T-helper 2 cell treated with Interferon-gamma antibody and Interleukin-4, amounts not matched to agents 5 μg/mL and 100 μg/mL, for 36 hours (primary cell): ENCODE data around the gene UROD.

ENCODE experiments used
- DNase-seq: peaks from one replicate; pipeline ENCODE4 v3.0.0; 2021; ENCODE audit warnings: low spot score
- H3K27ac Mint-ChIP-seq: one replicate; pipeline ENCODE4 v1.8.0; 2021; ENCODE audit warnings: mild to moderate bottlenecking, mixed read lengths
- H3K27me3 Mint-ChIP-seq: one replicate; pipeline ENCODE4 v1.8.0; 2021; ENCODE audit warnings: low read depth, mixed read lengths
- H3K36me3 Mint-ChIP-seq: one replicate; pipeline ENCODE4 v1.8.0; 2021; ENCODE audit warnings: low read depth, mixed read lengths
- H3K4me1 Mint-ChIP-seq: one replicate; pipeline ENCODE4 v1.8.0; 2021; ENCODE audit warnings: low read depth, mixed read lengths
- H3K4me3 Mint-ChIP-seq: one replicate; pipeline ENCODE4 v1.8.0; 2022; ENCODE audit warnings: mild to moderate bottlenecking, moderate library complexity, mixed read lengths
- H3K9me3 Mint-ChIP-seq: one replicate; pipeline ENCODE4 v1.8.0; 2021; ENCODE audit warnings: mixed read lengths

UROD gene

DNA sequence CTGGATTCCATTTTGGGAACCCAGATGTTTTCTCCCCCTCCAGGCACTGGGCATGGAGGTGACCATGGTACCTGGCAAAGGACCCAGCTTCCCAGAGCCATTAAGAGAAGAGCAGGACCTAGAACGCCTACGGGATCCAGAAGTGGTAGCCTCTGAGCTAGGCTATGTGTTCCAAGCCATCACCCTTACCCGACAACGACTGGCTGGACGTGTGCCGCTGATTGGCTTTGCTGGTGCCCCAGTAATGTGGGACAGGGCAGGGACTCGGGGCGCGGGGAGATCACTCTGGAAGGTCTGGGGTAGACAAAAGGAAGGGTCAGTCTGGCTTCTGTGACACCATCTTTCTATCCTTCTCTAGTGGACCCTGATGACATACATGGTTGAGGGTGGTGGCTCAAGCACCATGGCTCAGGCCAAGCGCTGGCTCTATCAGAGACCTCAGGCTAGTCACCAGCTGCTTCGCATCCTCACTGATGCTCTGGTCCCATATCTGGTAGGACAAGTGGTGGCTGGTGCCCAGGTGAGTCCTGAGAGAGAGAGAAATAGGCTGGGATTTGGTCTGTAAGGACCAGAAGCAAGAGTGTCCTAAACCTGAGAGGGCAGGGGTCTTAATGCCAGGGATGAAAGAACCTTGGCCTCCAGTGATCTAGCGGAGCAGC is 1.6 kb downstream of the UROD start:
- no peak overlapping the region for H3K27ac Mint-ChIP-seq
- DNase-seq = no peak
- peaks cover 13% of the 10 kb centered on the region for H3K36me3 Mint-ChIP-seq
- H3K27me3 Mint-ChIP-seq = no peaks in the 10 kb centered on the region
- peaks cover 28% of the 10 kb centered on the region for H3K4me1 Mint-ChIP-seq
- no peaks in the 10 kb centered on the region for H3K9me3 Mint-ChIP-seq
- H3K4me3 Mint-ChIP-seq = peak overlapping the region; percentile 93

DNA sequence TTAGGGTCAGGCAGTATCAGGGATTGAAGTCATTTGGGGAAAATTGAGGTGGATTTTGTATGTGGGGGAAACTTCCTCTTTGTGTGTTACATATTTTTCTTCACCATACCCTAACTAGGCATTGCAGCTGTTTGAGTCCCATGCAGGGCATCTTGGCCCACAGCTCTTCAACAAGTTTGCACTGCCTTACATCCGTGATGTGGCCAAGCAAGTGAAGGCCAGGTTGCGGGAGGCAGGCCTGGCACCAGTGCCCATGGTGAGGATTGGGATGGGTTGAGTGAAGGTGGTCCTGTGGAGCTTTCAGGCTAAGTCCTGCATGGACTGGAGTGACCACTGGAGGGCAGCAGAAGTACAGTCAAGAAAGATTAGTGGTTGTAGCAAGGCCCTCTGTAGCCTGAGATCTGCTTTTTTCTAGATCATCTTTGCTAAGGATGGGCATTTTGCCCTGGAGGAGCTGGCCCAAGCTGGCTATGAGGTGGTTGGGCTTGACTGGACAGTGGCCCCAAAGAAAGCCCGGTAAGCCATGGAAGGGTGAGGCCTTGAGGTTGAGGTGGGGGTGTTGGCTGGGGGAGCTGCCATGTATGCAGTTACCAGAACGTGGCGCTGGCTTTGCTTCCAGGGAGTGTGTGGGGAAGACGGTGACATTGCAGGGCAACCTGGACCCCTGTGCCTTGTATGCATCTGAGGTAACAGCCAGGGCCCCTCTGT is 2.4 kb downstream of the UROD start:
- peak; percentile 64 for DNase-seq
- peak overlapping the region; percentile 59 for H3K4me3 Mint-ChIP-seq
- H3K36me3 Mint-ChIP-seq = peaks cover 9% of the 10 kb centered on the region
- H3K27ac Mint-ChIP-seq = no peak overlapping the region
- no peaks in the 10 kb centered on the region for H3K9me3 Mint-ChIP-seq
- peaks cover 28% of the 10 kb centered on the region for H3K4me1 Mint-ChIP-seq
- H3K27me3 Mint-ChIP-seq = no peaks in the 10 kb centered on the region

DNA sequence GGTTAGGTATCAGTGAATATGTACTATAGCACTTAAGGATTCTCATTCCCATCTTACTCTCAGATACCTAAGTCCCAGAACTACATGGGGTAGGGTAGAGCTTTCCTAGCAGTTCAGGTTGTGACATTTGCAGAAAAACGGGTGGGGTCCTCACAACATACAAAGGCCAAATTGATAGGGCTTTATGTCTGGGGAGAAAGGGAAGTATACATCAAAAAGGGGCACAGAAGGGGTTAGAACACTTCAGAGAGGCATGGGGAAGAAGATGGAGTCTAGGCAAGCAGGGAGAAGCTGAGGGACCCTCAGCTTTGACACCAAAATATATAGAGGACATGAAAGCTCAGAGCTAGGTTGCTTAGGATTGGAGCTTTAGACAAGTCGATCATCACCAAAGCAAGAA is 3.6 kb downstream of the UROD start:
- no peak for DNase-seq
- H3K9me3 Mint-ChIP-seq = no peaks in the 10 kb centered on the region
- no peak overlapping the region for H3K27ac Mint-ChIP-seq
- peaks cover 6% of the 10 kb centered on the region for H3K36me3 Mint-ChIP-seq
- H3K4me1 Mint-ChIP-seq = peaks cover 24% of the 10 kb centered on the region
- H3K4me3 Mint-ChIP-seq = no peak overlapping the region
- H3K27me3 Mint-ChIP-seq = no peaks in the 10 kb centered on the region

DNA sequence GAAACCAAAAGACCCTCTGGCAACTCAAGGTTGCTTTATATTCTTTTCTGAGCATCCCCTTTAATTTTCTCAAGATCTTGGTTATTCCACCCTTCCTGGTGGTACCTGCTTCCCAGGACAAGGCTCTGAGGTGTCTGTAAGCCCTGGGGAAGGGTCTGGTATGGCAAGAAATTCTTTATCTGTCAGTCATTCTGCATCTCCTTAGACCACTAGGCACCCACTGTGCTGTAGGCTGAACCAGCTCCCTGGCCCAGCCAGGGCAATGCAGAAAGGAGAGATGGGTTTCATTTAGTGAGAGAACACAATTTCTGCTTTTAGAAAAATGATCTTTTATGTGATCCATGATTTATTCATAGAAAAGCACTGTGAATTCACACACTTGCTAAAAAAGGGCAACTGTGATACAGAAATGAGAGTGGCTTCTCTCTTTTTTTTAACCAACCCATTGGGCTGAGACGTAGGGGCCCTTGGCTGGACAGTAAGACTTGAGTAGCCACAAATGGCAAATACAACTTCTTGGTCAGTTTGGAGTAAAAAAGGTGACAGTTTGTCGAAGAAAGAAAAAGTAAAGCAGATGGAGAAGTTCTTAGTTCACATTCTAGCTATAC is 4.1 kb downstream of the UROD start:
- H3K9me3 Mint-ChIP-seq = no peaks in the 10 kb centered on the region
- no peak overlapping the region for H3K4me3 Mint-ChIP-seq
- DNase-seq = no peak
- peaks cover 6% of the 10 kb centered on the region for H3K36me3 Mint-ChIP-seq
- peaks cover 23% of the 10 kb centered on the region for H3K4me1 Mint-ChIP-seq
- H3K27me3 Mint-ChIP-seq = no peaks in the 10 kb centered on the region
- no peak overlapping the region for H3K27ac Mint-ChIP-seq

DNA sequence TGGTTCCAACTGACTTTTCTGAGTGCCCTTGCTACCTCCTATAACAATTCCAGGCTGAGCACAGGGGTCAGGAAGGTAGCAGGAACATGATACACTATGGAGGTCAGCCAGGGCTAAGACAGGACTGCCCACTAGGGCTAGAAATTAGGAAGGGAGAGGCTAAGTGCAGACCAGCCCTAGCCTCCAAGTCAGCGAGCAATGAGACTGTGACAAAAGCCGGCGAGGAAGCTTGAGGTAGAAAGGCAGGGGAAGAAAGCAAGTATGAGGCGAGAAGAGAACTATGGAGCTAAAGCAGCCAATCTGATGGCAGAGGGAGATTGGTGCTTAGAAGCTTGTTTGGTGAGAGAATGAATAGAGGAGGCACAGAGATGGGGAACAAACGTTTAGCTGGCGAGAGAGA is 4.7 kb downstream of the UROD start:
- Mint-ChIP-seq H3K27me3 (no peaks in the 10 kb centered on the region), H3K4me1 (peaks cover 18% of the 10 kb centered on the region), H3K27ac (no peak overlapping the region), H3K36me3 (peaks cover 6% of the 10 kb centered on the region), H3K4me3 (no peak overlapping the region), H3K9me3 (no peaks in the 10 kb centered on the region)
- DNase-seq = no peak

DNA sequence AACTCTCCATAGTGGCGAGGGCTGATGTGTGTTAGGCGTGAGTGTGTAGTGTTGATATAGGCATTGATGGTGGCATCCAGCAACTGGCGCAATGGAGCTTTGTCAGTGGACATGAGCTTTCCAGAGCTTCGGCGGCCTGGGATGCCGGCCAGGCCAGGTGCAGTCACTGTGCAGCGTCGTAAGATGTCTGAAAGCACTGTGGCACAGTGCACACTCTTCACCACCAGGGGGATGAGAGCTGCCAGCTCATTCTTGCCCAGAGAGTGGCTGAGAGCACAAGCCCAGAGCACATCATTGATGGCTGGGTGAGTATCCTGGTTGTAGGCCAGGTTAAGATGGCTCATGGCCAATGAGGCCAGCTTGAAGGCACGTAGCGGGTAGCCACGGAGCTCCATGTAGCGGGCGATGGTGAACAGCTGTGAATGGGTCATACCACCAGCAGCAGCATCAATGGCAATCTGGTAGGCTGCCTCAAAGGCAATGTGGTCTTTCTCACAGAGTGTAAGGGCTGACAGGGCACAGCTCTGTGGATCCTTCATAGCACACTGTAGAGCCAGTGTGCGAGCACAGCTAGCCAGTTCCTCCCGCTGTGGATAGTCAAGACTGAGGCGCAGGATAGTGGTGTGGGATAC is 6.7 kb downstream of the UROD start:
- Mint-ChIP-seq H3K9me3 (no peaks in the 10 kb centered on the region), H3K4me3 (no peak overlapping the region), H3K27me3 (peaks cover 11% of the 10 kb centered on the region), H3K4me1 (peaks cover 9% of the 10 kb centered on the region), H3K36me3 (peaks cover 6% of the 10 kb centered on the region), H3K27ac (no peak overlapping the region)
- DNase-seq = peak; percentile 48

DNA sequence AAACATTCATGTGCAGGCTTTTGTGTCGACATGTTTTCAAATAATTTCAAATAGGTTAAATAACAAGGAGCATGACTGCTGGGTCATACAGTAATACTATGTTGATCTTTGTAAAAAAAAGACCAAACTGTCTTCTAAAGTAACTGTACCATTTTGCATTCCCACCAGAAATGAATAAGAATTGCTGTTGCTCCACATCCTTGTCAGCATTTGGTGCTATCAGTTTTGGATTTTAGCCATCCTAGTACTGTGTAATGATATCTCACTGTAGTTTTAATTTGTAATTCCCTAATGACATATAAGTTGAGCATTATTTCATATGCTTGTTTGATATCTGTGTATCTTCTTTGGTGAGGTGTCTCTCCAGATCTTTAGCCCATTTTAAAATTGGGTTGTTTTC is 11.6 kb downstream of the UROD start:
- H3K9me3 Mint-ChIP-seq = no peaks in the 10 kb centered on the region
- DNase-seq = no peak
- peaks cover 8% of the 10 kb centered on the region for H3K4me1 Mint-ChIP-seq
- H3K27me3 Mint-ChIP-seq = peaks cover 31% of the 10 kb centered on the region
- no peaks in the 10 kb centered on the region for H3K36me3 Mint-ChIP-seq
- no peak overlapping the region for H3K27ac Mint-ChIP-seq
- H3K4me3 Mint-ChIP-seq = no peak overlapping the region

DNA sequence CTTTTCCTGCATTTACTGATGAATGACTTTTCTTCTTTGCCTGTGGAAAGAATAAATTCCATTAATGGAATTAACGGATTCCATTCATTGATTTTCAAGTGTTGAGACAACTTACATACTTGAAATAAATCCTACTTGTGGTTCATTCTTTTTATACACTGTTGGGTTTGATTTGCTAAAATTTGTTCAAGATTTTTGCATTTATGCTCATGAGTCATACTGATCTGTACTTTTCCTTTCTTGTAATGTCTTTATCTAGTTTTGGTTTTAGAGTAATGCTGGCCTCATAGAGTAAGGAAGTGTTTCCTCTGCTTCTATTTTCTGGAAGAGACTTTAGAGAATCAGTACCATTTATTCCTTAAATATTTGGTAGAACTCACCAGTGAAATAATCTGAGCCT is 14.4 kb downstream of the UROD start:
- Mint-ChIP-seq H3K36me3 (no peaks in the 10 kb centered on the region), H3K4me3 (no peak overlapping the region), H3K4me1 (peaks cover 8% of the 10 kb centered on the region), H3K27me3 (peaks cover 51% of the 10 kb centered on the region), H3K9me3 (no peaks in the 10 kb centered on the region), H3K27ac (peak overlapping the region; percentile 9)
- DNase-seq = no peak

DNA sequence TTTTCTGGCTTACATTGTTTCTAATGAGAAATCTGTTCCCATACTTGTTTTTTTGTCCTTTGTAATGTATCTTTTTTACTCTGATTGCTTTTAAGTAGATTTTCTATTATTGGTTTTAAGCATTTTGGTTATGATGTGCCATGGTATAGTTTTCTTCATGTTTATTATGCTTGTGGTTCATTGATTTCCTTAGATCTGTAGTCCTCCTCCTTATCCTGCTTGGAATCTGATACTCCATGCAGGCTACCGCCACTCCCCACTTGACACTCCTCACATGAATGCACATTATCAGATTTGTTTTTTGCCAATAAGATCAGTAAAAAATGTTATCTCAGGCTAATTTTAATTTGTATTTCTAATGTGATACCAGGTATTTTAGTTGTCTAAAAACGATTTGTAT is 20.8 kb downstream of the UROD start:
- Mint-ChIP-seq H3K27ac (no peak overlapping the region), H3K27me3 (peaks cover 26% of the 10 kb centered on the region), H3K4me3 (no peak overlapping the region), H3K36me3 (no peaks in the 10 kb centered on the region), H3K4me1 (peaks cover 12% of the 10 kb centered on the region), H3K9me3 (no peaks in the 10 kb centered on the region)
- DNase-seq = no peak

DNA sequence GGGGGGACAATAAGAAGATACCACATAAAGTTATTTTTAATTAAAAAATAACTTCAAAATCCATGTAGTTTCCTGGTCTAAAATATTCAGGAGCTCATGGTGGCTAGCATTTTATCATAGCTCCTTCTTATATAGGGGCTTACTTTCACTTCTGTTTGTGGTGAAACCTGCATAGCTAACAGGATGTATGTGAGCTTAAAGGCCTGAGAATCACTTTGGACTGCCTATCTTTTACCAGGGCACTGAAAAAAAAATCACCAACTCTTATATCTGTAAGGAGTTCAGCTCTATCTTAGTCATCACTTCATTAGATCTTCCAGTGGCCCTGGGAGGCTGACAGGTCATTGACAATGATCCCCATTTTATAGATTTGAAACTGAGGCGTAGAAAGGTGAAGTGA is 21.3 kb downstream of the UROD start:
- Mint-ChIP-seq H3K27me3 (peaks cover 27% of the 10 kb centered on the region), H3K27ac (no peak overlapping the region), H3K4me1 (peaks cover 12% of the 10 kb centered on the region), H3K4me3 (no peak overlapping the region), H3K9me3 (no peaks in the 10 kb centered on the region), H3K36me3 (no peaks in the 10 kb centered on the region)
- DNase-seq = no peak

DNA sequence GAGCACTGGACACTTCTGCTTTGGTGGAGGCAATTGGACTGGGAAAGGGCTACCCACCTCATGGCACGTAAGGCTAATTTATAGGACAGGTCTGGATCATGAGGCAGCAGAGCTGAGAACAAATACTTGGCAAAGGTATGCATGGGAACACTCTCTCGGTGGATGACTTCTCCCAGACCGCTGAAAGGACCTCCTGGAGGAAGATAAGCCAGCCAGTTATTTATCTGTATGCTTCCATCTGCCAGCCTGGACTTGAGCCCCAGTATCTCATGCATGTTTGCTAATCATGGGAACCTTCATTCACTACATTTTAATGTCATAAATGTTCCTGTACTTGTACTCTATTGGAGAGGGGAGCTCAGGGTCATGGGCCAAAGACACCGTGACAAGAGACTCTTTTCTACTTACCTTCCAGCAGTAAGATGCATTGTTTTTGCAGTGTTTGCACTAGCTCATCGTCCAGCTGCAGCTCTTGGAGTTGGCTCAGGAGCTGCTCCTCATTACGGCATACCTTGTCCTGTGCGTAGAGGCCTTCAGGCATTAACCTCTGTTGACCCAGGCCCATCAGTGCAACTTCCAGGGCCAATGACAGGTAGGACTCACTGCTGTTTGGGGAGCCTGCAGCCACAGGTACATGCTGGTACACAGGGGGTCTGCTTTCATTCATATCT is 23.7 kb downstream of the UROD start:
- Mint-ChIP-seq H3K4me1 (peaks cover 12% of the 10 kb centered on the region), H3K4me3 (no peak overlapping the region), H3K27ac (no peak overlapping the region), H3K9me3 (no peaks in the 10 kb centered on the region), H3K27me3 (peaks cover 11% of the 10 kb centered on the region), H3K36me3 (no peaks in the 10 kb centered on the region)
- no peak for DNase-seq

DNA sequence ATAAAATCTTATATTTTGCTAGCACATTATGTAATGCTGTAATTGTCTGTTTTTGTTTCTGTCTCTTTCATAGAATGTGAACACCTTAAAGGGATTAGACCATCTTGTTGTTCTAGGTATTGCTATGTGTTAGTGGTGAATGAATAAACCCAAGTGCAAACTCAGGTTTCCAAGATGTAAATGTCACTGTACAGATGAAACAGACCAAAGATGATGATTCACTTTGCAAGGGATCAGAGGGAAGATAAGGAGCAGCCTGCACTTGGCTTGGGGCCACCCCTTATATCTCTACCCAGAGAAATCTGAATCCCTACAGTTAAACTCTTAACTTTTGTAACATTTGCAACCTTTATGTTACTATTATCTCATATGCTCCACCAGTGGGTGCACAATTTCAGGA is 25.4 kb downstream of the UROD start:
- Mint-ChIP-seq H3K4me3 (no peak overlapping the region), H3K4me1 (peaks cover 12% of the 10 kb centered on the region), H3K27me3 (peaks cover 7% of the 10 kb centered on the region), H3K27ac (no peak overlapping the region), H3K9me3 (no peaks in the 10 kb centered on the region), H3K36me3 (no peaks in the 10 kb centered on the region)
- peak; percentile 40 for DNase-seq

DNA sequence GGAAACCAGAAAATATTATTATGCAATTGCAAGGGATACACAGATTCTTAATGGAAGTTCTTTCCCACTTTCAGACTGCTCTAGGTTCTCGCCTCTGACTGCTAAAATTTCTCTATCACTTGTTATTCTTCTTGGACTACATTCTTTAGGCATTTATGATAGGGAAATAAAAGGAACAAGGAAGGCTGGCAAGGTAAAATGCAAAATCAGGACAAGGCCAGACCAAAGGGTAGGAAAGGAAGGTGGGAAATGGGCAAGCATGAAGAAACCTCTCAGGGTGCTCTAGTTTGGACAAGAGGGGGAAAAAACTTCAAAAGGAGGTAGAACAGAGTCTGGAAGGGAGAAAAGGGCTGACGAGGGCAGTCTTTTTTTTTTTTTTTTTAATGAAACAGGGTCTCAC is 26.2 kb downstream of the UROD start:
- Mint-ChIP-seq H3K27me3 (peaks cover 4% of the 10 kb centered on the region), H3K27ac (no peak overlapping the region)

More for the DNA sequence above, 26.2 kb downstream of the UROD start:
- Mint-ChIP-seq H3K4me3 (no peak overlapping the region), H3K9me3 (no peaks in the 10 kb centered on the region), H3K36me3 (no peaks in the 10 kb centered on the region), H3K4me1 (peaks cover 8% of the 10 kb centered on the region)
- no peak for DNase-seq
